ENCODE results near the gene RPL7A. TPM values are rescaled to one million over a fixed set of nuclear protein-coding genes. Genes with fewer than 3 reads are reported as not detected.

Gene RPL7A
- total RNA-seq, 1 experiment from 2014 or later: 1,201 TPM

- no peak for DNase-seq (ENCODE audit: low read depth in 1 of 2, low spot score in 2 of 2)
- Histone ChIP-seq H3K36me3 (peaks cover 70% of the 10 kb centered on the region), H3K4me3 (no peak overlapping the region), H3K27ac (no peak overlapping the region), H3K27me3 (replicated peaks) (no peaks in the 10 kb centered on the region), H3K4me1 (replicated peaks) (peaks cover 13% of the 10 kb centered on the region), H3K9me3 (replicated peaks) (no peaks in the 10 kb centered on the region)
These were observed 11.6 kb downstream of the RPL7A start for GRCh38 chr9:133359399-133360175.

GRCh38 chr9:133360400-133361393, 12.7 kb downstream of the RPL7A start:
- Histone ChIP-seq H3K27ac (no peak overlapping the region), H3K36me3 (peaks cover 78% of the 10 kb centered on the region), H3K9me3 (replicated peaks) (no peaks in the 10 kb centered on the region), H3K4me3 (no peak overlapping the region), H3K27me3 (replicated peaks) (no peaks in the 10 kb centered on the region), H3K4me1 (replicated peaks) (peaks cover 6% of the 10 kb centered on the region)
- no peak for DNase-seq (ENCODE audit: low read depth in 1 of 2, low spot score in 2 of 2)

GRCh38 chr9:133361507-133362092, 13.6 kb downstream of the RPL7A start:
- H3K36me3 ChIP-seq: peaks cover 87% of the 10 kb centered on the region
- no peak for DNase-seq (ENCODE audit: low read depth in 1 of 2, low spot score in 2 of 2)
- no peak overlapping the region for H3K27ac ChIP-seq
- no peaks in the 10 kb centered on the region for H3K9me3 ChIP-seq (replicated peaks)
- no peaks in the 10 kb centered on the region for H3K27me3 ChIP-seq (replicated peaks)
- H3K4me3 ChIP-seq: no peak overlapping the region
- peaks cover 6% of the 10 kb centered on the region for H3K4me1 ChIP-seq (replicated peaks)

- H3K4me1 ChIP-seq (replicated peaks): no peaks in the 10 kb centered on the region
- H3K27ac ChIP-seq: no peak overlapping the region
- no peak for DNase-seq (ENCODE audit: low read depth in 1 of 2, low spot score in 2 of 2)
- no peaks in the 10 kb centered on the region for H3K27me3 ChIP-seq (replicated peaks)
- peaks cover 92% of the 10 kb centered on the region for H3K36me3 ChIP-seq
- no peak overlapping the region for H3K4me3 ChIP-seq
- no peaks in the 10 kb centered on the region for H3K9me3 ChIP-seq (replicated peaks)
These were observed 14.5 kb downstream of the RPL7A start for GRCh38 chr9:133362359-133363044.

GRCh38 chr9:133366435-133366834, 18.4 kb downstream of the RPL7A start:
- no peak for DNase-seq (ENCODE audit: low read depth in 1 of 2, low spot score in 2 of 2)
- Histone ChIP-seq H3K4me1 (replicated peaks) (no peaks in the 10 kb centered on the region), H3K27me3 (replicated peaks) (no peaks in the 10 kb centered on the region), H3K4me3 (no peak overlapping the region), H3K9me3 (replicated peaks) (no peaks in the 10 kb centered on the region), H3K36me3 (peaks cover 97% of the 10 kb centered on the region), H3K27ac (no peak overlapping the region)

DNA sequence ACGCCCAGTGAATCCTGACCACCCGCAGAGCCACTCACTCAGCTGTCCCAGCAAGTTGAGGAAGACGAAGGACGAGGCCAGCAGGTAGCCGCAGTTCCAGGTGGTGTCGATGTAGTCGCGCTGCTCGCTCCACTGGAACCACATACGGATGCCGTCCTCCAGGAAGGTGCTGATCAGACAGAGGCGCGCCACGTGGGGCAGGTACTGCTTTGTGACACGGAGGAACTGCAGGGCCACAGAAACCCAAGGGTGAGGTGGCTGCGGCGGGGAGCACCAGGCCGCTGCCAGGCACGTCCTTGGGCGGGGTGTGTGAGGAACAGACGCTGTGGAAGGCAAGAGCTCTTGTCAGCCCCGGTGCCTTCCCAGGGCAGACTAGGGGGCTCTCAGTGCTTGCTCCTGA, 19.2 kb downstream of the RPL7A start:
- H3K27me3 ChIP-seq (replicated peaks): no peaks in the 10 kb centered on the region

GRCh38 chr9:133367778-133368177, 19.8 kb downstream of the RPL7A start:
- Histone ChIP-seq H3K36me3 (peaks cover 97% of the 10 kb centered on the region), H3K27ac (no peak overlapping the region), H3K4me1 (replicated peaks) (no peaks in the 10 kb centered on the region), H3K4me3 (no peak overlapping the region), H3K9me3 (replicated peaks) (no peaks in the 10 kb centered on the region), H3K27me3 (replicated peaks) (no peaks in the 10 kb centered on the region)
- no peak for DNase-seq (ENCODE audit: low read depth in 1 of 2, low spot score in 2 of 2)

More for the DNA sequence above, 19.2 kb downstream of the RPL7A start:
- peaks cover 97% of the 10 kb centered on the region for H3K36me3 ChIP-seq
- H3K4me1 ChIP-seq (replicated peaks): no peaks in the 10 kb centered on the region
- no peaks in the 10 kb centered on the region for H3K9me3 ChIP-seq (replicated peaks)
- DNase-seq (ENCODE audit: low read depth in 1 of 2, low spot score in 2 of 2): no peak
- no peak overlapping the region for H3K4me3 ChIP-seq
- H3K27ac ChIP-seq: no peak overlapping the region

- Histone ChIP-seq H3K4me1 (replicated peaks) (no peaks in the 10 kb centered on the region), H3K36me3 (peaks cover 97% of the 10 kb centered on the region), H3K9me3 (replicated peaks) (no peaks in the 10 kb centered on the region), H3K27ac (no peak overlapping the region), H3K4me3 (no peak overlapping the region), H3K27me3 (replicated peaks) (no peaks in the 10 kb centered on the region)
- DNase-seq (ENCODE audit: low read depth in 1 of 2, low spot score in 2 of 2): no peak
These were observed 20.3 kb downstream of the RPL7A start for GRCh38 chr9:133368249-133368881.

- peaks cover 94% of the 10 kb centered on the region for H3K36me3 ChIP-seq
- H3K4me1 ChIP-seq (replicated peaks): peaks cover 4% of the 10 kb centered on the region; the same call in 1 of the 2 replicates
- no peak overlapping the region for H3K4me3 ChIP-seq
- DNase-seq (ENCODE audit: low read depth in 1 of 2, low spot score in 2 of 2): no peak
- H3K9me3 ChIP-seq (replicated peaks): no peaks in the 10 kb centered on the region
- H3K27ac ChIP-seq: no peak overlapping the region
- no peaks in the 10 kb centered on the region for H3K27me3 ChIP-seq (replicated peaks)
These were observed 21.4 kb downstream of the RPL7A start for GRCh38 chr9:133369422-133369821.

DNA sequence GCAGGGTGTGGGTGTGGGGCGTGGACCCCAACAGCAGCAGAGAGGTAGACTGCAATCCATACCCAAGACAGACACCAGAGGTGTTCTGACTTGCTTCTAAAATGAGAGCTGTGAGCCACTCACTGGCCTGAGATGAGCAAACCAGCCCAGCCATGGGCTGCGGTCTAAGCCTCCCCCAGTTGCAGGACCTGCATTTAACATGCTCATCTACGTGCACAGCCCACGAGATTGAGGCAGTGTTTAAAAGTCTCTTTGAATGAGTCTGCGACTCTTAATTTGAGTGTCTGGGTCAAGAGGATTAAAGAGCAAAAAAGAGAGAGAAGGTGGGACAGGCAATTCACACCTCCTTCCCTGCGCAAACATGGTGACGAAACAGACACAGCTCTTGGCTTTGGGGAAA, 21.9 kb downstream of the RPL7A start:
- Histone ChIP-seq H3K4me3 (no peak overlapping the region), H3K4me1 (replicated peaks) (peaks cover 4% of the 10 kb centered on the region; the same call in 1 of the 2 replicates), H3K27ac (no peak overlapping the region), H3K36me3 (peaks cover 93% of the 10 kb centered on the region), H3K9me3 (replicated peaks) (no peaks in the 10 kb centered on the region), H3K27me3 (replicated peaks) (no peaks in the 10 kb centered on the region)
- DNase-seq (ENCODE audit: low read depth in 1 of 2, low spot score in 2 of 2): no peak

GRCh38 chr9:133370685-133371084, 22.7 kb downstream of the RPL7A start:
- Histone ChIP-seq H3K4me3 (no peak overlapping the region), H3K9me3 (replicated peaks) (0 out of 2 replicates have a peak, but pooled peaks cover 2% of the 10 kb centered on the region), H3K27ac (no peak overlapping the region), H3K4me1 (replicated peaks) (peaks cover 4% of the 10 kb centered on the region; the same call in 1 of the 2 replicates), H3K27me3 (replicated peaks) (no peaks in the 10 kb centered on the region), H3K36me3 (peaks cover 93% of the 10 kb centered on the region)
- no peak for DNase-seq (ENCODE audit: low read depth in 1 of 2, low spot score in 2 of 2)

GRCh38 chr9:133371261-133371711, 23.3 kb downstream of the RPL7A start:
- H3K36me3 ChIP-seq: peaks cover 89% of the 10 kb centered on the region
- DNase-seq (ENCODE audit: low read depth in 1 of 2, low spot score in 2 of 2): no peak
- H3K4me3 ChIP-seq: no peak overlapping the region

More at GRCh38 chr9:133371261-133371711, 23.3 kb downstream of the RPL7A start:
- Histone ChIP-seq H3K27me3 (replicated peaks) (no peaks in the 10 kb centered on the region), H3K27ac (no peak overlapping the region), H3K4me1 (replicated peaks) (peaks cover 4% of the 10 kb centered on the region; the same call in 1 of the 2 replicates), H3K9me3 (replicated peaks) (0 out of 2 replicates have a peak, but pooled peaks cover 3% of the 10 kb centered on the region)
